WI38 (cell line): Measurements from ENCODE around the gene DCAF4L1.

Experiments used
- H3K4me3 ChIP-seq: 2 replicates; pipeline ENCODE4 v1.5.1; 2011; ENCODE audit warnings: low read depth, mild to moderate bottlenecking, control low read depth, low read length
- CTCF ChIP-seq: IDR thresholded peaks from 2 replicates; pipeline ENCODE4 v1.5.1; 2012; ENCODE audit warnings: low read depth, mild to moderate bottlenecking, control low read depth, low read length

DCAF4L1 gene, protein sequence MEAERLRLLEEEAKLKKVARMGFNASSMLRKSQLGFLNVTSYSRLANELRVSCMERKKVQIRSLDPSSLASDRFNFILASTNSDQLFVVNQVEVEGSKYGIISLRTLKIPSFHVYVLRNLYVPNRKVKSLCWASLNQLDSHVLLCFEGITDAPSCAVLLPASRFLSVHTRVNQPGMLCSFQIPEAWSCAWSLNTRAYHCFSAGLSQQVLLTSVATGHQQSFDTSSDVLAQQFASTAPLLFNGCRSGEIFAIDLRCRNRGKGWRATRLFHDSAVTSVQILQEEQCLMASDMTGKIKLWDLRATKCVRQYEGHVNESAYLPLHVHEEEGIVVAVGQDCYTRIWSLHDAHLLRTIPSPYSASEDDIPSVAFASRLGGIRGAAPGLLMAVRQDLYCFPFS

DNA sequence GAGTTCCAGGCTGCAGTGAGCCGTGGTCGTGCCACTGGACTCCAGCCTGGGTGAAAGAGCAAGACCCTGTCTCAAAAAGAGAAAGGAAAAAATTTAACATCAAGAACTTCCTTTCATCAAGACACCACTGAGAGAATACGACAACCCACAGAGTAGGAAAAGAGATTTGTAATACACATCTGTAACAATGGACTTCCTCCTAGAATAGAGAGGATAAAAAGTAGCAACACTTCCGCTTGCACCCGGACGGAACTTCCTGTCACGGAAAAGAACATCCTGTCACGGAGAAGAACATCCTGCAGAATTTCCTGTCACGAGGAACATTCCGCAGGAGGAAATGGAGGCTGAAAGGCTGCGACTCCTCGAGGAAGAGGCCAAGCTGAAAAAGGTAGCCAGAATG lies at the start of gene DCAF4L1:
TSS of gene DCAF4L1 (plus strand) at position 301 of the 400 bp plus-strand sequence. CDS start at position 338, 37 bp downstream.
- TF ChIP-seq CTCF: no peak
- H3K4me3 ChIP-seq: no peak within 1 kb of the TSS

DNA sequence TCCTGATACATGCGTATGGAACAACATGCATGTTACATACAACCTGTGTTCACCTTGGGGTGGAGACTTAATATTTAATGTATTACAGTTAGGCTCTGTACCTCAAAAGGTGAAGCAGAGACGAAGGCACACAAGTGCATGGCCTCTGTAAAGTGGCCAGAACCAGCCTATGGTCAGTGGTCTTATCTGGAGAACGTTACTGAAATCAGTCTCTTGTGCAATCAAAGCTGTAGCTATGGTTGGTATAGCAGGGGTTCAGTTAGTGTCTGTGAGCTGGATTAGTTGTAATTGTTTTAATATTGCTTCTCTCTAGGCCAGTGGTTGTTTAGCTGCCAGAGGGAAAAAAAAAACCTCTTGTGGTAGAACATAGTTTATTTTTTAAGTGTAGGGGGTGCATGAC lies 48.6 kb upstream of the DCAF4L1 start:
- no peak overlapping the region for H3K4me3 ChIP-seq
- no peak for TF ChIP-seq CTCF

DNA sequence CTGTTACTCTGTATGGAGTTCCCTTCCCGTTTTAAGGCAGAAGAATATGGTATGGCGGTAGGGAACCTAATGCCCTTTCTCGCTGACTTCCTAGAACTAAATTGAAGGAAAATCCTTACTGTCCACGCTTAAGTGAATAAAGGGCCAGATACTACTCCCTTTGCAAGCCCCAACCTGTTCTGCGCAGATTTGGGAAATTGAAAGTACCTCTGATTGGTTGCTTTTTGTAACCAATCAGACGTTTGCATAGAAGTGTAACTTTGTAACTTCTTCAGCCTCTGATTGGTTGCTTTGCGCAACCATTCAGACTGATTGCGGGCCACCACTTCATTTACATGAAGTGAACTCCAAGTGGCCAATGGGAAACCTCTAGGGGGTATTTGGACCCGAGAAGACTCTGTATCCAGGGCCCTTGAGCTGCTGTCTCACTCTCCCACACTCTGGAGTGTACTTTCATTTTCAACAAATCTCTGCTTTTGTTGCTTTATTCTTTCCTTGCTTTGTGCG lies 47.5 kb upstream of the DCAF4L1 start:
- TF ChIP-seq CTCF: no peak
- H3K4me3 ChIP-seq: no peak overlapping the region

DNA sequence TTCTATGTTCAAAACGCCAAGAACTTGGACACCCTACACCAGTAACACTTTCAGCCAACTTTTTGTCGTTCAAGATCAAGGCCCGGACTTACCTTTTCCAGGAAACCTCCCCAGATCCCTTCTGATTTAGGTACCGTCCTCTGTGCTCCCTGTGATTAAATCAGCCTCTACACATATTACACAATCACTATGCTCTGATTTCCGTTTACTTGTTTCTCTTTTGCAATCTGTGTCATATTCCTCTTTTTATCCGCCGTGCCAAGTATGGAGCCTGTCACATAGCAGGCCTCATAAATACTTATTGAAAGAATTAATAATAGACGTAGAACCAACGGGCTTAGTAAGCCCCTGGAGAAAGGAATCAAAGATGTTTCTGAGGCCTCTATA lies 47.0 kb upstream of the DCAF4L1 start:
- no peak for TF ChIP-seq CTCF
- H3K4me3 ChIP-seq: peak overlapping the region; percentile 99

GRCh38 chr4:41934901-41935651 lies 46.5 kb upstream of the DCAF4L1 start, which contains the start of gene TMEM33:
Gene TMEM33 (plus strand): TSS chr4:41935429. CDS start chr4:41935485, 56 bp downstream.
- no peak for TF ChIP-seq CTCF
- peak within 1 kb of the TSS; percentile 99 for H3K4me3 ChIP-seq

GRCh38 chr4:41935652-41936021 lies 45.9 kb upstream of the DCAF4L1 start:
- H3K4me3 ChIP-seq: peak overlapping the region; percentile 99
- TF ChIP-seq CTCF: no peak
